Fibroblast of the aortic adventitia (primary cell): ENCODE measurements around the gene C20orf96. TPM values are rescaled to one million over a fixed set of nuclear protein-coding genes. Genes with fewer than 3 reads are reported as not detected.
A peak's percentile ranks its signal among the peaks of the same experiment; 100 is the strongest.
"Not testable (repeated sequence)": the region's sequence is repeated elsewhere in the genome, so short reads cannot be mapped to it uniquely, and the experiment has no call there.

Source experiments
- DNase-seq: peaks from one replicate; pipeline ENCODE4 v3.0.0-alpha.2; 2010; ENCODE audit warnings: low read depth
- H3K4me3 ChIP-seq: 2 replicates; pipeline ENCODE4 v1.5.1; 2011; ENCODE audit warnings: low read depth, mild to moderate bottlenecking, control low read depth, low read length, moderate library complexity
- total RNA-seq: library from RNA; depleted of rRNA; stranded (reverse); fragments of >200 nt; gene quantifications from 2 replicates; pipeline ENCODE4 v1.2.3, GENCODE V29; 2012; ENCODE audit warnings: low replicate concordance
- TF ChIP-seq, protein P1 (sequence below): IDR thresholded peaks from 2 replicates; pipeline ENCODE4 v1.5.1; 2011; ENCODE audit warnings: mild to moderate bottlenecking, low read length, control low read depth, inconsistent platforms; ENCODE audit not compliant: insufficient read depth

The C20orf96 gene
- 0.98 and 2.4 TPM in 2 replicates for total RNA-seq

DNA sequence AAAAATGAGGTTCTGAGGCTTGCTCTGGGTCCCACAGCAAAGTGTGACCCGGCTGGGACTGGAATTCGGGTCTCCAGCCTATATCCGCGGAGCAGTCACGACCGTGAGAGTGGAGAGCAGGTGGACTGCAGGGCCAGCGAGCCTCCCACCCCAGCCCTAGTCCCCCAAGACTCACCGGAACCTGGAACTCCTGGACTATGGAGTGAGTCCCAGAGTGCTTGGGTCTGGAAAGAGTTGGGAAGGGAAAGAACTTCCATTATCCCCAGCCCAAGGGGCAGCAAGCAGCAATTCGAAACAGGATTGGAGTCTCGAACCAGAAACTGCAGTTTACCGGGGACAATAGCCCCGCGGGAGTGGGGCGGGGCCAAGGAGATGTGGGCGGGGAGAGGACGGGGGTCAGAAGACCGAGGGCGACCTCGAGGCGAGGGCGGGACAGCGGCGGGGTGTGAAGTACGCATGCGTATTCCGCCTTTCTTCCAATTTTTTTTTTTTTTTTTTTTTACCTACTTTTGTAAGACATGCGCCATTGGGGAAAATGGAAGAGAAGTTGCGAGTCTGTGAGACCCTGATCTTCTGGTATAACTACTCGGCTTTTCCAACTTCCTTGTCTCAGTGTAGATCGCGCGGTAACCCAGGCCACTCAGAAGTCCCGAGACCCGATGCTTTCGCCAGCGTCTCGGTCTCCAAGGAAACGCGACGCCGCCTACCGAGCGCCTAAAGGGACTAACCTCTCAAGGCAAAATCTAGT is at the start of gene C20orf96:
TSS of gene C20orf96 (minus strand) at position 667 of the 748 bp plus-strand sequence. CDS start at position 527, 140 bp downstream.
- TF ChIP-seq, protein P1, sequence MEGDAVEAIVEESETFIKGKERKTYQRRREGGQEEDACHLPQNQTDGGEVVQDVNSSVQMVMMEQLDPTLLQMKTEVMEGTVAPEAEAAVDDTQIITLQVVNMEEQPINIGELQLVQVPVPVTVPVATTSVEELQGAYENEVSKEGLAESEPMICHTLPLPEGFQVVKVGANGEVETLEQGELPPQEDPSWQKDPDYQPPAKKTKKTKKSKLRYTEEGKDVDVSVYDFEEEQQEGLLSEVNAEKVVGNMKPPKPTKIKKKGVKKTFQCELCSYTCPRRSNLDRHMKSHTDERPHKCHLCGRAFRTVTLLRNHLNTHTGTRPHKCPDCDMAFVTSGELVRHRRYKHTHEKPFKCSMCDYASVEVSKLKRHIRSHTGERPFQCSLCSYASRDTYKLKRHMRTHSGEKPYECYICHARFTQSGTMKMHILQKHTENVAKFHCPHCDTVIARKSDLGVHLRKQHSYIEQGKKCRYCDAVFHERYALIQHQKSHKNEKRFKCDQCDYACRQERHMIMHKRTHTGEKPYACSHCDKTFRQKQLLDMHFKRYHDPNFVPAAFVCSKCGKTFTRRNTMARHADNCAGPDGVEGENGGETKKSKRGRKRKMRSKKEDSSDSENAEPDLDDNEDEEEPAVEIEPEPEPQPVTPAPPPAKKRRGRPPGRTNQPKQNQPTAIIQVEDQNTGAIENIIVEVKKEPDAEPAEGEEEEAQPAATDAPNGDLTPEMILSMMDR = peak; percentile 72
- peak; percentile 95 for DNase-seq
- H3K4me3 ChIP-seq = peak within 1 kb of the TSS; percentile 77

GRCh38 chr20:336040-336439 is 45.5 kb upstream of the C20orf96 start:
- not testable (repeated sequence) for H3K4me3 ChIP-seq, DNase-seq

DNA sequence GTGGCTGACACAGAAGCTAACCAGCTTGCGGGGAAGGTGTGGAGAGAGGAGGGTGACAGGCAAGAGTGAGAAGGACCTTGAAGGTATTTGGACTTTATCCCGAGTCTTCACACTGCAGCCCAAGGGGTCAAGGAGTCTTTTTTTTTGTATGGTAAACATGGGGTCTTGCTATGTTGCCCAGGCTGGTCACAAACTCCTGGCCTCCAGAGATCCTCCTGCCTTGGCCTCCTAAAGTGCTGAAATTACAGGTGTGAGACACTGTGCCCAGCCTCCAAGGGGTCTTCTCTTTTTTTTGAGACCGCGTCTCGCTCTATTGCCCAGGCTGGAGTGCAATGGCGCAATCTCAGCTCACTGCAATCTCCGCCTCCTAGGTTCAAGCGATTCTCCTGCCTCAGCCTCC is 44.0 kb upstream of the C20orf96 start:
- TF ChIP-seq, protein P1 = no peak
- DNase-seq = no peak
- no peak overlapping the region for H3K4me3 ChIP-seq

- TF ChIP-seq, protein P1 = peak; percentile 90
- peak; percentile 76 for DNase-seq
- H3K4me3 ChIP-seq = no peak overlapping the region
These were observed 39.9 kb upstream of the C20orf96 start for GRCh38 chr20:330233-331149.

DNA sequence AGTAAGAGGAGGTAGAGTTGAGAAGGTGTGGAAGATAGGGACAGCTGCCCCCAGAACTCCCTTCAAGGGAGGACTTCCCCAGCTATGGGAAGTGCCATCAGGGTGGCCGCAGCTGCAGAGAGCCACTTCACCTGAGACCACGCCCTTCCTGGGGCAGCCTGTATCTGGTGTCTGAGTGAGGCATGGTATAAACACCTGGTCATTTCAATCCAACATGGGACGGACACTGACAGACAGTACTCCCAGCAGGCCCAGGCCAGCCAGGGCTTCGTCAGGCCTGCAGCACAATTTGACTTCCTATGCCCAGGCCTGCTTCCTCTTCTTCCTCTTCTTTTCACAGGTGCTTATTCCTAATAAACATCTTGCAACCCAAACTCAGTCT is 39.3 kb upstream of the C20orf96 start:
- no peak for DNase-seq
- no peak overlapping the region for H3K4me3 ChIP-seq
- TF ChIP-seq, protein P1 = no peak

DNA sequence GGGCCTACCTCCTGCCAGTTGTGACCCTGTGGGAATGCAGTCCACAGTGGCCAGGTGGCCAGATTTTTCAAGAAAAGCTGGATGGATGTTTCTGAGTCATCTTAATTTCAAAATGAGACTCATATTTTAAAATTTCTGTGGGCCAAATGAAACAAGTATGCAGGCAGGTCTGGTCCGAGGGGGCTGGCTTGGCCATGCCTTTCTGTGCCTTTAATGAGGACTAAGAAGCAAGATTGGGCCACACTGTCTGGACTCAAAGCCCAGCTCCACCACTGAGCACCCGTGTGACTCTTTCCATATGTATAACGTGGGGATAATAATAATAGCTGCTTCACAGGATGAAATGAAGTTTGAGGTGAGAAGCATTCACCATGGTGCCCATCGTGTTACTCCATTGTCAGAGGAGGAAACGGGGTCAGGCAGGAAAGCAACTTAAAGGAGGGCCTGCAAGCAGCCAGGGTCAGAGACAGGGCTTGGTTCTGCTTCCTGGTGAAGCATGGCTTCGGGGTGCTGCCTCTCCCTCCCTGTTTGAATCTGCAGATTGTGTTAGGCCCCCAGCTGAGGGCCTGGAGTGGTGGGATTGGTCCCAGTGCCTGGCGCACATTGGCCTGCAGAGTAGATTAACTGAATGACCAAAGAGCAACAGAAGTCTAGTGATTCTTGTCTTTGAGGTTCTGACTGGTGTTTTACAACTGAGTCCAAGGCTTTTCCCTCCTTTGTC is 38.6 kb upstream of the C20orf96 start:
- TF ChIP-seq, protein P1 = no peak
- peak overlapping the region; percentile 90 for H3K4me3 ChIP-seq
- no peak for DNase-seq
